Stimulated activated CD8-positive, alpha-beta memory T cell treated with anti-CD3 and anti-CD28 coated beads, Interleukin-7, amount 100 ng/mL, for 48 hours (primary cell): ENCODE results near the gene HEPHL1.
"Not testable (repeated sequence)": the region's sequence is repeated elsewhere in the genome, so short reads cannot be mapped to it uniquely, and the experiment has no call there.

Source experiments
- DNase-seq, 2 donors: peaks; one replicate each; pipeline ENCODE4 v3.0.0-alpha.2; 2020; ENCODE audit warnings: low read depth in 1 of 2; ENCODE audit errors: extremely low read depth in 1 of 2

HEPHL1 gene

DNA sequence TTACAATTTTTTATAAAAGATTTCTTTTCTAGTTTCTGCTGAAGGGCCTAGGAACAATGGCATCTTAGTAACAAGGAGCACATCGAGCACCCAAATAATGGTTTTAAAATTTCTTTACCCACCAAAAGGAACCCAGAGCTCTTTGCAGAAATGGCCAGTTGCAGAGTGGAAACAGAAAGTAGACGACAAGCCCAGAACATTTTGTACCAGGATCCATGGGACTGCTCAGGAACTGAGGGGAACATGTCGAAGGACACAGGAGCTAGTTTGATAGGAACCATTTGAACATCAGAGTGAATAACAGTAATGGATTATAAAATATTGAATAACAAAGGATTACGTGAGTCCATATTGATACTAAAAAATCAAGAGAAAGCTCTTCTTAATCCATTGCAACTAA is 124.8 kb downstream of the HEPHL1 start:
- DNase-seq = no peak

DNA sequence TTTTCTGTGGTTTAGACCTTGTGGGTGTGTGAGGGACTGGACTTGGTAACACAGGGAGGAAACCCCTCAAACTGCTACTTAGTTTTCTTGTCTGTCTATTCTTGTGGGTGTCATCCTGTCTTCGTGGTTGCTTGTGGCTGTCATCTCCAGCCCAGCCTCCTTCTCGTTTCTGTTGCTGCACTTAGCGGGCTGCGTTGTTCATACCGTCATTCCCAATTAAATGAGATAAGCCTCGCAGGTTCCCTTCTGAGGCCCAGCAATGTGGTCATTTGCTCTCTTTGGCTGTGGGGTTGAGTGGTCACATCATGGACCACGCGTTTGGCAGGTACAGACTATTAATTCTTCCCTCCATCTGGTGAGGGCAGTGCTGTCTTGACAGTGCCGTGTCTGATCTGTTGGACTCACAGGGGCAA is 126.3 kb downstream of the HEPHL1 start:
- DNase-seq = no peak

DNA sequence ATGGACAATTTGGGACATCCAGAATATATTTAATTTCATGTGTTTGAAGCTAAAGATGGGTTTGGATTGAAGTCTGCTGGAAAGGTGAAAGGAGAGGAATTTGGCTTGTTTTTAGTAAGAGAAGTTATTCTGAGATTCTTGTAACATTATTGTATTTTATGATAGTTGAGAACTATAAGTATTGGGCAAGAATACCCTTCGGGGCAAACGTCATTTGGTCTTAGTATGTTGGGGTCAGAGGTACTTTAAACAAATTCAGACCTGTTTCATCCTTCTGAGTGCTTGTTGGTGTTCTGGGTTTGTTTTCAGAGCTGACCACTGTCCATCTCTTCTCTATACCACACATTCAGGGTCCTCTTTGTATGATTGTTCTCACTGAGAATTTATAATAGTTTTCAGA is 127.0 kb downstream of the HEPHL1 start:
- DNase-seq = no peak

DNA sequence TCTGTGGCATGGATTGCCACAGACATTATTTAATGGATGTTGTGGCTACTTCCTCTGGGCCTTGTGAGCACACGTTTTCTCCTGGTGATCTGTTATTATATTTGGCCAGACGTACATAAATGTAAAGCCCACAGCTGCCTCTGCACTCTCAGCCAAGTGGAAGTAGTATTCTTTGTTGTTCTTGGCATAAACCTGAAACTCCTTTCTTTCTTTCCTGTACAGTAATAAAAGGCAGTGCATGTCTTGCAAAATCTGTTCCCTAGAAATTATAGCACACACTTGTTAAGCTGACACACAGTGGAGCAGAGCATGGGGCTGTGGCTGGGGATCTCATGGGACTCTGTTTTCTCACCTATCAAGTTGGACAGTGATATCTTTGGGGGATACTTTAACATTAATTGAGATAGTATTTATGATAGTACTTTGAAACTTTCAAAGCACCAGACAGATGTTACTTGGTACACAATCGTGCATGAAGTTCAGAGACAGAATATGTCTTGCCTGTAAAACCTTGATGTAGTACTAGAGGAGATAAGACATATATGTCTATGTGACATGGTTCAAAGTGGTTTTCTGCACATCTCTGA is 128.4 kb downstream of the HEPHL1 start:
- no peak for DNase-seq

DNA sequence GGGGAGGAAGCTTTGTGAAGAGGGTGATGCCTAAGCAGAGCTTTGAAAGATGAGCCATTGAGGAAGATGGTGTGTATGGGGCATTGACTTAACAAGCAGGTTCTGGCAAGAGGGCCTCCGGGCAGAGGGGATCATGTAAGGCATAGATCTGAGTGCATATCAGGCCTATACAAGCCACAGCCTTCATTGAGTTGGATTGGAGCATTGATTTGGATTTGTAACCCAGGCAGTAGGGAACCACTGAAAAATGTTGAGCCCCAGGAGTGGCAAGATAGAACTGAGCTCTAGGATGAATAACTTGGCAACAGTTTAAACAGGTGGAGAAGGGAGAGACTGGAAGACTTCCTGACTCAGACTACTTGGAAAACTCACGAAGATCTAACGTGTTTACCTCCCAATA is 128.9 kb downstream of the HEPHL1 start:
- DNase-seq = no peak

DNA sequence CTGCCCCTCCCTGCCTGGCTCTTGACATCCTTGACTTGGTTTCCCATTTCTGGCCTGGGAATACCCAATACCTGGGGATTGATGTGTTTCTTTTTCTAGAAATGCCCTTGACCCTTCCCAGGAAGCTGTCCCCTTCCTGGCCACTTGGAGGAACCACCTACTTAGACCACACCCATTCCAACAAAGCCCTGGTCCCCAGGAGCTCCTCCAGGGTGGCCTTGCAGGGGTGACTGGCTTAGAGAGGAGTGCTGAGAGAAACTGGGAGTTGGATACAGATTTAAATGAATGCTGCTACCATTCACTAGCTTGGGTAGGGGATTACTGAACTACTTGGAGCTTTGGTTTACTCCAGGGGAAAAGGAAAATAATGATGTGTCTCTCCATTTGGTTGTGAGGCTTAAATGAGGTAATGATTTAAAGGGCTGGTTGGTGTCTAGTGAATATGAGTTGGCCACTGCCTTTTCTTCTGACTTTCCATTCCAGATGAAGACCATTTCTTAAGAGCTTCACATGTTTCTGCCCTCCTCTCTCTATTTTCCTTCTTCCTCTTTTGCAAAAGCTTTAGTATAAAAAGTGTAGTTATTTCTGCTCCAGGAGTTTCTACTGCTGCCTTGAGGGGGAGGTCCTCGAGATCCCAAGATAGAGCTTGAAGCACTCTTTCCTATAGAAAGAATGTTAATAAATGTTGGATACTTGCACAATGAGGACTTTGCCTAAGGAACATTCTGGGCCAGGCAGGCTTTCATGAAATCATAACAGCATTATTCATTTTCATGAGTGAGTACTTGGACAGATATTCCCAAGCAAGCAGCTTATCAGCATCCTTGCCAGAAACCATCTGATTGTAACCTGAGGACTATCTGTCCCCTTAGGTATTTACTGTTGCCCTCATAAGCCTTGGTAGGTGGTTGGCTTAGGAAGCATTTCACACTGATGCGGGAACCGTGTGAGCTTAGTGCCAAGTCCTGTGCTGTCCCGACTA is 129.8 kb downstream of the HEPHL1 start:
- DNase-seq = no peak

DNA sequence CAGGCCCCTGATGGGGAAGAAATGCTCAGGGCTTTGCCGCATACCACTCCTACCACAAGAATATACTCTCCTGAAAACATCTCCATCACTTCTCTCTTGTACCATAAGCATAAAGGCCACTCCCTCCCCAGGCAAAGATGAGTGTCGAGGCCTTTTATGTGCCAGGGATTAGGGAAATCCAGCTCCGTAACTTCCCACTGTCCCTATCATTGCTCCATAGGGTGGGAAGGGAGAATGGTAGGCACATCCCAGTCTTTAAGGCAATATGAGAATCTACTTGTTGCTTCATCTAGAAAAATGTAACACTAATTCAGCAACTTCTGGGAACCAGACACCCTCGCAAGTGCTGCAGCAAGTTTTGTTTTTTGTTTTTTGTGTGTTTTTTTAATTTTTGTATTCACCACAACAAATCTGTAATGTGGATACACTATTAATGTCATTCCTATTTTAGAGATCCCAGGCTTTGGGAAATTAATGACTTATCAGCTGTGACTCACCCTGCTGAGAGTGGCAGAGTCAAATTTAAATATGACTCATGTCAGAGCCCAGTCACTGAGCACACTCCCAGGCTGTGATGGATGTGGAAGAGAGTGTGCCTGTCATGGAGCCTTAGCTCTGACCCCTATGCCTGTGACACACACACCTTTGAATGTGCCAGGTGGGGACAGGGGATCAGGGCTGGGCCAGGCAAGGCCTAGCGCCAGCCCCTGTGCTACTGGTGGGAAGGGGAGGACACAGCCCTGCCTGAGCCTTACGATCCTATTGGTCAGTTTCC is 130.9 kb downstream of the HEPHL1 start:
- DNase-seq = no peak

DNA sequence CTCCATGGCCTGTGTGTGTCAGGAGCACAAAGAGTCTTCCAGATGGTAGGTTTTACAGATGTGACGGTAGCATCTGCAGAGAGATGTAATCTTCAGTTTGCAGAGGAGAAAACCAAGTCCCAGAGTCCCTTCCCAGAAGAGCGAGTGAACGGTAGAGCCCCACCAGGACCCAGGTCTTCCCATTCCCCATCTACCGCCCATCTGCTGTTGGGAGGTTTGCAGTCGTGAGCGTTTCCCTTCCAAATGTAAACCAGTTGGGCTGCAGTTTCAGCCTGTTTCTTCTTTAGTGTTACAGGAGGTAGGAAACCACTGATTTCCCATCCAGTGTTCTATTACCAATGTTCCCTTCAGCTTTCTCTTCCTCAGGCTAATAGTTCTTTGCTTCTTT is 131.5 kb downstream of the HEPHL1 start:
- DNase-seq = no peak

DNA sequence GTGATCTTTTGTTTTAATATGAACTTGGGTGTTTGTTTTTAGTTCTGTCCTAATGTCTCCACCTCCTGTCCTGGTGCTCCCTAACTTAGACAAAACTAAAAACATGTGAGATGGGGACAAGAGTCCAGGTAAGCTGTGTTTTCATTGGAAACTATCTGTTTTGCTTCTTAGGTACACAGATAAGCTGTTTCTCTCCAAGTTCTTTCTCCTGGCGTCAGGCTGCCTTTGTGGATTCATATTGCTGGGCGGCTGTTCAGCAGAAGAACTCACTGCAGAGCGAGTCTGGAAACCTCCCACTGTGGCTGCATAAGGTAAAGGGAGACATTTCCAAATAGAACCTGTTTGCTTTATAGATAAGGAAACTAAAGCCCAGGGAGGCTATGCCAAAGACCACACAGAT is 132.2 kb downstream of the HEPHL1 start:
- no peak for DNase-seq

DNA sequence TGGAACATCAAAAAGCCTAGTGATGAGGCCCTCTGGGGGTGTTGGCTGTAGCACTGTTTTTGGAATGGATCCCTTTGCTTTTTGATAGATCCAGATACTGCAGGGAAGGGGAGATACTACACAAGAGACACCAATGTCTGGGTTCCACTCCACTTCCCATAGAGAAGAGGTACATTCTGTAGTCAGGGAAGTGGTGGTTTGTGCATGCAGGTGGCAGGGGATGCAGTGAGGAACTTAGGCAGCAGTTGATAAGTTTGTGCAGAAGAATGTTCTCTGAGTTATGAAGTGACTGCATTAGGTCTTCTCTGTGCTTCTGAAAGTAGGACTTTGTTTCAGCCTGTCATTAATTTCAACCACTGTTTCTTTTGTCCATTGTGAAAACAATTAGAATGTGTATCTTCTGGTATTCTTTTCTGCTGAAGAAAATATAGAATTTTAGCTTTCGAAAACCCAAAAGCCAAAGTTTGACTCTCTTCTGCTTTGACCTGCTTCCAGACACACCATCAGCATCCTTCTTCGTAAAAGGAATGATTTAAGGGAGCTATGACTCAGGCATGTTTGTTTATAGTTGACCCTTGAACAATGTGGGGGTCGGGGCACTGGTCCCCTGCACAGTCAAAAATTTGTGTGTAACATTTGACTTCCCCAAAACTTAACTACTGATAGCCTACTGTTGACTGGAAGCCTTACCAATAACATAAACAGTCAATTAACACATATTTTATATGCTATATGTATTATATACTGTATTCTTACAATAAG is 133.1 kb downstream of the HEPHL1 start:
- DNase-seq = no peak

DNA sequence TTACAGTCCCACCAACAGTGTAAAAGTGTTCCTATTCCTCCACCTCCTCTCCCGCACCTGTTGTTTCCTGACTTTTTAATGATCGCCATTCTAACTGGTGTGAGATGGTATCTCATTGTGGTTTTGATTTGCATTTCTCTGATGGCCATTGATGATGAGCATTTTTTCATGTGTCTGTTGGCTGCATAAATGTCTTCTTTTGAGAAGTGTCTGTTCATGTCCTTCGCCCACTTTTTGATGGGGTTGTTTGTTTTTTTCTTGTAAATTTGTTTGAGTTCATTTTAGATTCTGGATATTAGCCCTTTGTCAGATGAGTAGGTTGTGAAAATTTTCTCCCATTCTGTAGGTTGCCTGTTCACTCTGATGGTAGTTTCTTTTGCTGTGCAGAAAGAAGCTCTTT is 136.2 kb downstream of the HEPHL1 start:
- not testable (repeated sequence) for DNase-seq
